GM13976 (cell line): ENCODE measurements around the gene CLNS1A.

Experiments used
- DNase-seq: peaks from one replicate; pipeline ENCODE4 v3.0.0; 2012; ENCODE audit warnings: low spot score
- in situ Hi-C: fragments of 300-500 bp; cut with MboI; formaldehyde crosslinking; loops from one replicate; pipeline ENCODE4 v1.12.0; 2022; ENCODE audit warnings: low sequenced_read_pairs, mixed read lengths, inconsistent platforms; ENCODE audit not compliant: unreplicated experiment
- TF ChIP-seq, protein P1 (sequence below): IDR thresholded peaks from 2 replicates; pipeline ENCODE4 v1.5.1; 2012; ENCODE audit warnings: borderline replicate concordance, mild to moderate bottlenecking; ENCODE audit not compliant: insufficient read depth; ENCODE audit errors: extremely low read depth, missing control alignments, control extremely low read depth

CLNS1A gene

DNA sequence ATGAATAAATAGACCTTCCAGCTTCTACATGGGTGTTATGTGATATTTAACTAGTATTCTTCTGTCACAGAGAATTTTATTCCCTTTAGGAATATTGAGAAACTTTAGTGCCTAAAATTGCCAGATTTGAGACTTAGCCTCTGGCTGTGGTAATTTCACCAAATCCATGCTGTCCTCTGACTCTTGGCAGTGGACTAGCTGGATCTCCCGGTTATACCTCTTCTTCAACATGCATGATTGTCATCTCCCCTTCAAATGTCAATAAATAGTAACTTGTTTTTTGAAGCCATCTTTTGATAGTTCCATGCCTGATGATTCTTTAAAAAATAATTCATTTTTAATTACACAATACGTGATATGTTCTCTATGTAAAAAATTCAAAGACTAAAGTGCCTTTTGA, 39.4 kb downstream of the CLNS1A start:
- TF ChIP-seq, protein P1, sequence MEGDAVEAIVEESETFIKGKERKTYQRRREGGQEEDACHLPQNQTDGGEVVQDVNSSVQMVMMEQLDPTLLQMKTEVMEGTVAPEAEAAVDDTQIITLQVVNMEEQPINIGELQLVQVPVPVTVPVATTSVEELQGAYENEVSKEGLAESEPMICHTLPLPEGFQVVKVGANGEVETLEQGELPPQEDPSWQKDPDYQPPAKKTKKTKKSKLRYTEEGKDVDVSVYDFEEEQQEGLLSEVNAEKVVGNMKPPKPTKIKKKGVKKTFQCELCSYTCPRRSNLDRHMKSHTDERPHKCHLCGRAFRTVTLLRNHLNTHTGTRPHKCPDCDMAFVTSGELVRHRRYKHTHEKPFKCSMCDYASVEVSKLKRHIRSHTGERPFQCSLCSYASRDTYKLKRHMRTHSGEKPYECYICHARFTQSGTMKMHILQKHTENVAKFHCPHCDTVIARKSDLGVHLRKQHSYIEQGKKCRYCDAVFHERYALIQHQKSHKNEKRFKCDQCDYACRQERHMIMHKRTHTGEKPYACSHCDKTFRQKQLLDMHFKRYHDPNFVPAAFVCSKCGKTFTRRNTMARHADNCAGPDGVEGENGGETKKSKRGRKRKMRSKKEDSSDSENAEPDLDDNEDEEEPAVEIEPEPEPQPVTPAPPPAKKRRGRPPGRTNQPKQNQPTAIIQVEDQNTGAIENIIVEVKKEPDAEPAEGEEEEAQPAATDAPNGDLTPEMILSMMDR, result no peak
- in situ Hi-C loops, result no loop called here

DNA sequence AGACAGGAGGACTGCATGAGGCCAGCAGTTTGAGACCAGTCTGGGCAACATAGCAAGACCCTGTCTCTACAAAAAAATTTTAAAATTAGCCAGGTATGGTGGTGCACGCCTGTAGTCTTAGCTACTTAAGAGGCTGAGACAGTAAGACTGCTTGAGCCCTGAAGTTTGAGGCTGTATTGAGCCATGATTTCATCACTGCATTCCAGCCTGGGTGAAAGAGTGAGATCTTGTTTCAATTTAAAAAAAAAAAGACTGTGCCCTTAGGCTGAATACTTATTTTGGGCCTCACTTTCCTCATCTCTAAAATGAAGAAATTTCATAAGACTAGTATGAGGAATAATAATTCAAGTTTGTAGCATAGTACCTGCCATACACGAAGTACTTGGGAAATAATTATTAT, 41.0 kb downstream of the CLNS1A start:
- no peak for DNase-seq
- TF ChIP-seq, protein P1, result no peak
- in situ Hi-C loops, result no loop called here

More for the DNA sequence above, 39.4 kb downstream of the CLNS1A start:
- no peak for DNase-seq

DNA sequence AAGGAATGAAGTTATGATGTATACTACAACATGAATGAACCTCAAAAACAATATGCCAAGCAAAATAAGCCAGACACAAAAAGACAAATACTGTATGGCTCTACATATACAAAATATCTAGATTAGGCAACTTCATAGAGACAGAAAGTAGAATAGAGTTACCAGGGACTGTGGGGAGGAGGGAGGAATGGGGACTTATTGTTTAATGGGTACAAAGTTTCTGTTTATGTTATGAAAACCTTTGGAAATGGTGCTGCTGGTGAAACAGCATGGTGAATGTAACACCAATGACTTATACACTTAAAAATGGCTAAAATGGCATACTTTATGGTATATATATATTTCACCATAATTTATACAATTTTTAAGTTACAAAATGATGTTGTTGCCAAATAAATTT, 43.7 kb downstream of the CLNS1A start:
- DNase-seq, result no peak
- in situ Hi-C loops, result no loop called here
- TF ChIP-seq, protein P1, result no peak

DNA sequence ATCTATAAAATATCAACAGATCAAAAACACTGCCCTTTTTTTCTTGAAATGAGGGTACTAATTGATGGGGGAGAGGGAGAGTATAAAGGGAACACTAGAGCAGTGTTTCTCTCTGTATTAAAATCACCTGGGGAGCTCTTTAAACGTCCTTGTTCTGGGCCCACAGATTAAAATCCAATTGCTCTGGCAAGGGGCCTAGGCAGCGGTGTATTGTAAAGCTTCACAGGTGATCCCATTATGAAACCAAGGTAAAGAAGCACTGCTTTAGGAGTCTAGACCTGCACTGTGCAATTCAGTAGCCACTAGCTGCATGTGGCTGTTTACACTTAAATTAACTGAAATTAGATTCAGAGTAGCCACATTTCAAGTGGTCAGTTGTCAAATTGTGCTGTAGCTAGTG, 44.9 kb downstream of the CLNS1A start:
- TF ChIP-seq, protein P1, result no peak
- in situ Hi-C loops, result no loop called here
- no peak for DNase-seq

DNA sequence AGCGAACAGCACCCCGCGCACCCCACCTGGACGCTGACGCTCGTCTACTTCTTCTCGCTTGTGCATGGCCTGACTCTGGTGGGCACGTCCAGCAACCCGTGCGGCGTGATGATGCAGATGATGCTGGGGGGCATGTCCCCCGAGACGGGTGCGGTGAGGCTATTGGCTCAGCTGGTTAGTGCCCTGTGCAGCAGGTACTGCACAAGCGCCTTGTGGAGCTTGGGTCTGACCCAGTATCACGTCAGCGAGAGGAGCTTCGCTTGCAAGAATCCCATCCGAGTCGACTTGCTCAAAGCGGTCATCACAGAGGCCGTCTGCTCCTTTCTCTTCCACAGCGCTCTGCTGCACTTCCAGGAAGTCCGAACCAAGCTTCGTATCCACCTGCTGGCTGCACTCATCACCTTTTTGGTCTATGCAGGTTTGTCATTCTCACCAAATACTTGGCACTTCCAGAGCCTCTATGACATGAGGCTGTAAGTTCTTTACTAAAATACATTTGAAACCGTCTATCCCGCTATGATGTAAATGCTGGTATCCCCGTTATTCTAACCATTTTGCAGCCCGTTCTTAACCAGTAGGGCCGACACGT, 47.3 kb downstream of the CLNS1A start:
- DNase-seq, result no peak
- in situ Hi-C loops, result no loop called here
- TF ChIP-seq, protein P1, result no peak

DNA sequence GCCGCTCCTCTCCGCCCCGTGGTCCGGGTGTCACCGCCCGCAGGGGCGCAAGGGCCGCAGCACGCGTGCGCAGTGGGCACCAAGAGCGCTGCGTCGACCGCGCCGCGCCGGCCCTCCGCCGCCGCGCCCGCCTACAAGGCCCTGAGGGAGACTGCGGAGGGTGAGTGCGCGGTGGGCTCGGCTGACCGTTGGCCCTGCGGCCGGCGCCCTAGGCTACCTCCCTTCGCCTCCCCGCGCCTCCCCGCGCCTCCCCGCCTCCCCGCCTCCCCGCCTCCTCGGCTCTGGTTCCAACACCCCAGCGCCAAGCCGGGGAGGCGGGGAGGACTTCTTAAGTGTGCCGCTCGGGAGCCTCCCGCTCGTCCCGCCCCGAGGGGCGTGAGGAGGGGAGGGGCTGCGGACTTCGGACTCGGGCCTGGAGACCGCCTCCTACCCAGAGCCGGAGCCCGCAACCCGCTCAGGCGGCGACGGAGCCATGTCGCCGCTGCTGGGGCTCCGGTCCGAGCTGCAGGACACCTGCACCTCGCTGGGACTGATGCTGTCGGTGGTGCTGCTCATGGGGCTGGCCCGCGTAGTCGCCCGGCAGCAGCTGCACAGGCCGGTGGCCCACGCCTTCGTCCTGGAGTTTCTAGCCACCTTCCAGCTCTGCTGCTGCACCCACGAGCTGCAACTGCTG, 47.9 kb downstream of the CLNS1A start, which contains the start of gene AQP11:
AQP11 (plus strand) TSS at position 433 of the 673 bp plus-strand sequence; CDS start at position 473, 40 bp downstream.
- in situ Hi-C loops, result no loop called here
- TF ChIP-seq, protein P1, result no peak
- DNase-seq, result peak; percentile 93

DNA sequence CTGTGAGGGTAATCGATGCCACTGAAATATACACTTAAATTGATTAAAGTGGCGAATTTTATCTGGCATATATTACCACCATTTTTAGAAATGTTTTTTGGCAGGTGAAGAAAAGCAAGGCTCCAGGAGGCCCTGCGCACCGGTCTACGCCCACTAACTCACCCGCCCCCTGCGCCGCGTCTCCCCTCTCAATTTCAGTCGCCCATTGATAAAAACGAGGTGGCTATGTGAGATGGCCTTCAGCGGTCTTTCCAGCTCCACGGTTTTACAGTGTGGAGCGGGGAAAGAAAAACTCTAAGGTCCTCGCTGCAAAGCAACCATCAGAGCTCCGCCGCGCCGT, 48.4 kb downstream of the CLNS1A start:
- in situ Hi-C loops, result no loop called here
- TF ChIP-seq, protein P1, result no peak

More for the DNA sequence above, 48.4 kb downstream of the CLNS1A start:
- no peak for DNase-seq
